GM21526 (cell line): Measurements from ENCODE around the gene GC.
"Not testable (repeated sequence)": the region's sequence is repeated elsewhere in the genome, so short reads cannot be mapped to it uniquely, and the experiment has no call there.

Experiments
- ATAC-seq: cut with Tn5 transposase; IDR thresholded peaks from one replicate; pipeline ENCODE4 v1.9.1; 2021; ENCODE audit warnings: moderate library complexity; ENCODE audit not compliant: unreplicated experiment, low FRiP score

Gene GC

GRCh38 chr4:71783972-71784371 lies at the start of gene GC:
GC (minus strand) TSS chr4:71784079; CDS start chr4:71784018, 61 bp downstream.
- ATAC-seq: no peak

GRCh38 chr4:71833232-71833900 lies 49.5 kb upstream of the GC start:
- ATAC-seq: no peak

GRCh38 chr4:71832049-71832448 lies 48.2 kb upstream of the GC start:
- ATAC-seq: no peak

DNA sequence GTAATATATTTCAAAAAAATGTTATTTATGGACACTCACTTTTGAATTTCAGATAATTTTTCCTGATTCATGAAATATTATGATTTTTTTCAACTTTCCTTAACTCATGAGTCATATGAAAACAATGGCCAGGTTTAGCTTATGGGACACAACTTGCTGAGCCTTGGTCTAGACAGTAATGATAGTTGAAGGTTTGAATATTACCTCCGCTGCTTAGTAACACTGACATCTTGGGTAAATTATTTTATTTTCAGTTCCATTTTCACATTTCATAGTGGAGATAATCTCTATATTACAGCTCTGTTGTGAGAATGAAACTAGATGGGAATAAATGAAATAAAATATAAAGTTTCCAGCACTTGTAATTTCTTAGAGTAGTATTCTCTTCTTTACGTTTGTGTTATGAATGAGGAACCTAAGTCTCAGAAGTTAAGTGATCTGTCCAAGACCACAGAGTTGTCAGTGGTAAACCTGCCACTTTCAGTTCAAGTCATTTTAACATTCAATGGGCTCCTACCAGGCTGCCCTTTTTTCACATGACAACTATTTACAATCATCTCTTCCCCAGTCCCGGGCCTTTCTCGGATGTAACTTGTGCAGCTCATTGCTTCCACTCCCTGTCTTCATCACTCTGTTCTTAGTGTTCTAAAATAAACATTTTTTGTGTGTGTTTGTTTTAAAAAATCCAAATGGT lies 46.8 kb upstream of the GC start:
- no peak for ATAC-seq

GRCh38 chr4:71828470-71828869 lies 44.6 kb upstream of the GC start:
- no peak for ATAC-seq

DNA sequence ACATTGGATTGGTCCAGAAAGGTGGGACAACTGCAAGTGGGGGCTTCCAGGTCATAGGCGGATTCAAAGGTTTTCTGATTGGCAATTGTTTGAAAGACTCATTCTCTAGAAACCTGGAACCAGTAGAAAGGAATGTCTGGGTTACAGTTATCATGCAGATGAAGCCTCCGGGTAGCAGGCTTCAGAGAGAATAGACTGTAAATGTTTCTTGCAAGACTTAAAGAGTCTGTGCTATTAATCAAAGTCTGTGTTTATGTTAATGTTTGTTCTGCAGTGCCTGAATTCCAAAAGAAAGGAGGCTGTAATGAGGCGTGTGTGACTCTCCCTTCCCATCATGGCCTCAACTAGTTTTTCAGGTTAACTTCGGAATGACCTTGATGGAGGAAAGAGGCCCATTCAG lies 43.9 kb upstream of the GC start:
- no peak for ATAC-seq

- ATAC-seq: no peak
These were observed 32.9 kb upstream of the GC start for GRCh38 chr4:71816676-71817303.

- no peak for ATAC-seq
These were observed 30.6 kb upstream of the GC start for GRCh38 chr4:71814433-71814832.

GRCh38 chr4:71809805-71810204 lies 25.9 kb upstream of the GC start:
- not testable (repeated sequence) for ATAC-seq

DNA sequence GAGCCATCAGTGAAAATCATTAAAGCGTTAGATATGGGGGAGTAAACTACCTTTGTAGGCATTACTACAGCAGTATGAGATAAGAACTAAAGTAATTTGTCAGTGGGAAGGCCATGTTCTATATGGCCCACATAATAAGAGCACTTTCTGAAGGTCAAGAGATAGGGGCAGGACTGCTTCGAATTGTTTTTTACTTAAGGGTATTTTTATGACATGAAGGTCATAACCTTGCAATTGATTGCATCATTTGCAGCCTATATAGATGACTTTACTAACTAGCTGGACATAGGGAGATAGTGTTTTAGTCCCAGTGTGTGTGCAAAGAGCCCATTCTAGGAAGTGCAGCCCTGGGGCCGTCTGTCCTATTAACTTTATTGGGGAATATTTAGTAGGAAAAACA lies 23.6 kb upstream of the GC start:
- no peak for ATAC-seq

DNA sequence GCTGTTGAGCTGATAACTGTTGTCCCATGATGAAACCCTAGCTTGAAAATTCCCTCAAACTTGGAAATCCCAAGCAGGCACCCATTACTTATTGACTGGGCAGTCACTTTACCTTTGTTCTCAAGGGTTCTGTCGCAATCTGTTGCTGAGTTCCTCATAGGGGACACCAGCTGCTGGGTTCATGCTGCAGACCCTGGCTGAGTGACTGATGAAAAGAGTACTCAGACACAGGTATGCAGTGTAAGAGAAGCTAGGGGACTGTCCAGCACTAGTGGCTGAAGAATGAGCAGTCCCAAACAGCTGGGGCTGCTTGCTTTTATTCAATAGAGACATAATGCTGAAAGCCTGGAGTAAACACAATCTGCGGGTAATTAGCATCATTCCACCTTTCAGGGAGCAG lies 21.4 kb upstream of the GC start:
- not testable (repeated sequence) for ATAC-seq

- ATAC-seq: not testable (repeated sequence)
These were observed 20.3 kb upstream of the GC start for GRCh38 chr4:71804017-71804697.

- no peak for ATAC-seq
These were observed 2.1 kb upstream of the GC start for GRCh38 chr4:71785959-71786358.

GRCh38 chr4:71784569-71785197 lies 804 bp upstream of the GC start:
- ATAC-seq: no peak

DNA sequence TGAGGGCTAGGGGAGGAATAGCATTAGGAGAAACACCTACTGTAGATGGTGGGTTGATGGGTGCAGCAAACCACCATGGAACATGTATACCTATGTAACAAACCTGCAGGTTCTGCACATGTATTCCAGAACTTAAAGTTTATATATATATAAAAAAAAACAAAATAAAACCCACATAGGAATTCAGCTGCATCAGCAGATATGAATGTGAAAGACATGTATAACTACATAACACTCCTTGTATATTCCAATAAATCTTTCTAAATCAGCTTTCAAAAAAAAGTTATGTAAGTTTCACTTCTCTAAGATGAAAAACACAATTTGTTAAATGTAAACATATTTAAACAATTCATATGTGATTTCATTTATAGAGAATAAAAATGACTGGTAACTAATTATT lies 6.0 kb downstream of the GC start:
- no peak for ATAC-seq

DNA sequence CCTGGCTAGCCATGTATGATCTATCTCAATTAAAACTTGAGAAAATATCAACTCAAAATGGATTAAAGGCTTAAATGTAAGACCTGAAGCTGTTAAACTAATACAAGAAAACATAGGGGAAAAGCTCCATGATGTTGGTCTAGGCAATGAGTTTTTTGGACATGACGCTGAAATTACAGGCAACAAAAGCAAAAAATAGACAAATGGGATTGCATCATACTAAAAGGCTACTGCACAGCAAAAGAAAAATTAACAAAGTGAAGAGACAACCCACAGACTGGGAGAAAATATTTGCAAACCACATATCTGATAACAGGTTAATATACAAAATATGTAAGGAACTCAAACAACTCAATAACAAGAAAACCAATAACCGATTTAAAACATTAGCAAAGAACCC lies 8.4 kb downstream of the GC start:
- no peak for ATAC-seq

- ATAC-seq: no peak
These were observed 9.7 kb downstream of the GC start for GRCh38 chr4:71774136-71774535.

GRCh38 chr4:71773004-71773403 lies 10.9 kb downstream of the GC start:
- no peak for ATAC-seq

DNA sequence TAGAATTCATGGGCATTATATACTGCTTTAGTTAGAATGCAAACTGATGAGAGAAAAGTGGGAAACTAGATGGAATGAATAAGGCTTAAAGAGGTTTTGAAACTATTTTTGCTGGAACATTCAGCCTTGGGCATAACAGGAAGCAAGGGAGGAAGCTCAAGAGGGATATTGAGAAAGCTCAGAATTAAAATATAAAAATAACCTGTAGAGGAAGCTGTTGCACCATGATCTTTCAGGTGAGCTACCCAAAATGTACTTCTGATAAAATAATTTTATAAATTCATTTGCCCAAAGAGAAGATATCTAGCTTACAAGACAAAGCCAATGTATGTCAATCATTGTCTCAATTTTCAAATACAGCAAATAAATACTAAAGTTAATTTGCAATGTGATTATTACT lies 11.3 kb downstream of the GC start:
- ATAC-seq: no peak

DNA sequence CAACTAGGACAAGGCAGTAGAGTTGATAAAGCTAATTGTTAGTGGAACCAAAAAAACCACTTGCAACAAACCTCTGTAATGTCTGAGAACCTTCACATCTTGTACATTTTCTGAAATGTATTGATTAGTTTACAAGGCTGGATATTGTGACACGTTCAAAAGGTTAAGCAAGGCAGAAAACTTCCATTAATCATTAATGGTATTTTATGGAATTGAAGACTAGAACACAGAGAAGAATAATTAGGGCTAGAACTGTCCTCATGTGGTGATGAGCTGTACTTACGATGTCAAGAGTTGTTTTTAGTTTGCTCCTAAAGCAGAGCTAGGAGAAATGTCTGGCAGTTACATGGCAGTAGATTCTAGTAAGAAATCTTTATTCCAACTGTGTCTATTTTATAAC lies 12.3 kb downstream of the GC start:
- ATAC-seq: no peak

- no peak for ATAC-seq
These were observed 14.4 kb downstream of the GC start for GRCh38 chr4:71769434-71769833.
